Endodermal cell (in vitro differentiated cells): ENCODE results near the gene GJD2. TPM values are rescaled to one million over a fixed set of nuclear protein-coding genes. Genes with fewer than 3 reads are reported as not detected.
A peak's percentile ranks its signal among the peaks of the same experiment; 100 is the strongest.

Experiments
- DNase-seq: peaks from one replicate; pipeline ENCODE4 v3.0.0-alpha.2; 2017
- H3K27ac ChIP-seq: 2 replicates; pipeline ENCODE4 v1.5.1; 2013; ENCODE audit warnings: mild to moderate bottlenecking, low read depth, low read length, moderate library complexity
- H3K27me3 ChIP-seq: 2 replicates; pipeline ENCODE4 v1.6.1; 2013; ENCODE audit warnings: mild to moderate bottlenecking, low read length, moderate library complexity; ENCODE audit not compliant: insufficient read depth, control insufficient read depth, poor library complexity, severe bottlenecking
- H3K36me3 ChIP-seq: 2 replicates; pipeline ENCODE4 v1.7.0; 2013; ENCODE audit warnings: mild to moderate bottlenecking, low read length, moderate library complexity; ENCODE audit not compliant: control insufficient read depth, insufficient read depth
- H3K4me1 ChIP-seq: one replicate; pipeline ENCODE4 v1.7.0; 2013; ENCODE audit warnings: low read length; ENCODE audit not compliant: control insufficient read depth, insufficient read depth
- H3K4me3 ChIP-seq: 2 replicates; pipeline ENCODE4 v1.5.1; 2013; ENCODE audit warnings: mild to moderate bottlenecking, low read length, moderate library complexity
- H3K9ac ChIP-seq: 2 replicates; pipeline ENCODE4 v1.6.1; 2013; ENCODE audit warnings: mild to moderate bottlenecking, low read length, moderate library complexity; ENCODE audit not compliant: poor library complexity, severe bottlenecking; ENCODE audit errors: extremely low read depth
- H3K9me3 ChIP-seq: 2 replicates; pipeline ENCODE4 v1.6.1; 2013; ENCODE audit warnings: mild to moderate bottlenecking, low read length, moderate library complexity; ENCODE audit not compliant: control insufficient read depth
- H3K27ac Mint-ChIP-seq: 2 replicates; pipeline ENCODE4 v1.8.0; 2020; ENCODE audit warnings: mixed read lengths
- H3K27me3 Mint-ChIP-seq: 2 replicates; pipeline ENCODE4 v1.8.0; 2021; ENCODE audit warnings: mild to moderate bottlenecking, mixed read lengths; ENCODE audit not compliant: insufficient read depth
- H3K36me3 Mint-ChIP-seq: 2 replicates; pipeline ENCODE4 v1.8.0; 2020; ENCODE audit warnings: low read depth, mixed read lengths
- H3K4me1 Mint-ChIP-seq: 2 replicates; pipeline ENCODE4 v1.8.0; 2020; ENCODE audit warnings: mixed read lengths
- H3K4me3 Mint-ChIP-seq: 2 replicates; pipeline ENCODE4 v1.8.0; 2020; ENCODE audit warnings: mild to moderate bottlenecking, moderate library complexity, mixed read lengths
- H3K9me3 Mint-ChIP-seq: 2 replicates; pipeline ENCODE4 v1.8.0; 2020; ENCODE audit warnings: mild to moderate bottlenecking, mixed read lengths
- CTCF ChIP-seq: fragments of 200-600 bp; sonication (generic); conservative IDR thresholded peaks from 2 replicates; pipeline ENCODE4 v1.5.0; 2021; ENCODE audit warnings: antibody characterized with exemption, mild to moderate bottlenecking
- WGBS, 2 experiments: methylation state at CpG; one replicate each; pipeline versions ENCODE4 v1.1.5 to v1.1.7; 2013; ENCODE audit warnings: missing lambda C conversion rate in 2 of 2, mixed read lengths in 1 of 2; ENCODE audit not compliant: insufficient coverage in 1 of 2, insufficient read length in 1 of 2; 5-methylcytosine and 5-hydroxymethylcytosine counted together
- total RNA-seq, 2 donors: library from RNA; stranded (reverse); fragmentation: NEBNext Ultra II Directional in 1 of 2; extraction: Animal tissue kit (Norgen Biotek cat#: 25700) in 1 of 2; gene quantifications; 2 replicates in 1 of 2; 3 replicates in 1 of 2; pipeline ENCODE4 v1.2.1, GENCODE V29; 2021

GJD2 gene
- total RNA-seq, 2 donors from 2014 or later = not detected

- Mint-ChIP-seq H3K36me3 (no peaks in the 10 kb centered on the region), H3K4me1 (peaks cover 9% of the 10 kb centered on the region), H3K27me3 (peaks cover 15% of the 10 kb centered on the region), H3K27ac (no peak overlapping the region), H3K4me3 (peak overlapping the region; percentile 38), H3K9me3 (no peaks in the 10 kb centered on the region)
- peak overlapping the region; percentile 76 for H3K27ac ChIP-seq
- H3K9ac ChIP-seq = no peak overlapping the region
- H3K36me3 ChIP-seq = no peaks in the 10 kb centered on the region
- H3K4me3 ChIP-seq = no peak overlapping the region
- WGBS, 2 experiments = 56% methylated on average over 3 to 4 of the region's 4 CpGs
- no peak for DNase-seq
- H3K27me3 ChIP-seq = no peaks in the 10 kb centered on the region
- no peaks in the 10 kb centered on the region for H3K4me1 ChIP-seq
- no peak for TF ChIP-seq CTCF
- no peaks in the 10 kb centered on the region for H3K9me3 ChIP-seq
These were observed 32.4 kb downstream of the GJD2 start for GRCh38 chr15:34722439-34722836.

- H3K27me3 Mint-ChIP-seq = peaks cover 15% of the 10 kb centered on the region
- 18% methylated on average over 16 to 24 of the region's 30 CpGs for WGBS, 2 experiments
These were observed 32.9 kb downstream of the GJD2 start for GRCh38 chr15:34721802-34722438.

GRCh38 chr15:34721157-34721801 lies 33.5 kb downstream of the GJD2 start:
- H3K9ac ChIP-seq = no peak overlapping the region
- Mint-ChIP-seq H3K27ac (no peak overlapping the region), H3K4me1 (peaks cover 9% of the 10 kb centered on the region), H3K9me3 (no peaks in the 10 kb centered on the region), H3K36me3 (no peaks in the 10 kb centered on the region), H3K27me3 (peaks cover 15% of the 10 kb centered on the region), H3K4me3 (peak overlapping the region; percentile 38)
- no peak for DNase-seq
- no peaks in the 10 kb centered on the region for H3K4me1 ChIP-seq
- H3K27me3 ChIP-seq = peaks cover 3% of the 10 kb centered on the region
- H3K36me3 ChIP-seq = no peaks in the 10 kb centered on the region
- 70 to 72% methylated on average over 2 to 5 of the region's 7 CpGs for WGBS, 2 experiments
- H3K9me3 ChIP-seq = no peaks in the 10 kb centered on the region
- H3K4me3 ChIP-seq = no peak overlapping the region
- H3K27ac ChIP-seq = no peak overlapping the region
- TF ChIP-seq CTCF = no peak

More at GRCh38 chr15:34721802-34722438, 32.9 kb downstream of the GJD2 start:
- no peaks in the 10 kb centered on the region for H3K4me1 ChIP-seq
- peaks cover 9% of the 10 kb centered on the region for H3K4me1 Mint-ChIP-seq
- peak; percentile 83 for DNase-seq
- H3K27ac ChIP-seq = peak overlapping the region; percentile 76
- H3K9me3 Mint-ChIP-seq = no peaks in the 10 kb centered on the region
- H3K4me3 Mint-ChIP-seq = peak overlapping the region; percentile 38
- H3K4me3 ChIP-seq = no peak overlapping the region
- H3K9me3 ChIP-seq = no peaks in the 10 kb centered on the region
- no peak overlapping the region for H3K27ac Mint-ChIP-seq
- TF ChIP-seq CTCF = no peak
- no peaks in the 10 kb centered on the region for H3K27me3 ChIP-seq
- no peaks in the 10 kb centered on the region for H3K36me3 ChIP-seq
- no peak overlapping the region for H3K9ac ChIP-seq
- no peaks in the 10 kb centered on the region for H3K36me3 Mint-ChIP-seq
